ENCODE results near the gene ZNF227. TPM values are rescaled to one million over a fixed set of nuclear protein-coding genes. Genes with fewer than 3 reads are reported as not detected.
"Not testable (repeated sequence)": the region's sequence is repeated elsewhere in the genome, so short reads cannot be mapped to it uniquely, and the experiment has no call there.

ZNF227 gene
- total RNA-seq, 1 experiment from 2014 or later, result 24.9 TPM

GRCh38 chr19:44236384-44236783 is 24.1 kb downstream of the ZNF227 start:
- no peak for DNase-seq (ENCODE audit: low read depth)

DNA sequence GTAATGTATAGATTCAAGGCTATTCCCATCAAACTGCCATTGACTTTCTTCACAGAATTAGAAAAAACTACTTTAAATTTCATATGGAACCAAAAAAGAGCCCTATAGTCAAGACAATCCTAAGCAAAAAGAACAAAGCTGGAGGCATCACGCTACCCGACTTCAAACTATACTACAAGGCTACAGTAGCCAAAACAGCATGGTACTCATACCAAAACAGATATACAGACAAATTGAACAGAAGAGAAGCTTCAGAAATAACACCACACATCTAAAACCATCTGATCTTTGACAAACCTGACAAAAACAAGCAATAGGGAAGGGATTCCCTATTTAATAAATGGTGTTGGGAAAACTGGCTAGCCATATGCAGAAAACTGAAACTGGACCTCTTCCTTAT is 40.0 kb downstream of the ZNF227 start:
- not testable (repeated sequence) for DNase-seq (ENCODE audit: low read depth)

DNA sequence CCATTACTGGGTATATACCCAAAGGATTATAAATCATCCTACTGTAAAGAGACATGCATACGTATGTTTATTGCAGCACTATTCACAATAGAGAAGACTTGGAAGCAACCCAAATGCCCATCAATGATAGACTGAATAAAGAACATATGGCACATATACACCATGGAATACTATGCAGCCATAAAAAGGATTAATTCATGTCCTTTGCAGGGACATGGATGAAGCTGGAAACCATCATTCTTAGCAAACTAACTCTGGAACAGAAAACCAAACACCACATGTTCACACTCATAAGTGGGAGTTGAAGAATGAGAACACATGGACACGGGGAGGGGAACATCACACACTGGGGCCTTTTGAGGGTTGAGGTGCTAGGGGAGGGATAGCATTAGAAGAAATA is 41.1 kb downstream of the ZNF227 start:
- DNase-seq (ENCODE audit: low read depth), result not testable (repeated sequence)

DNA sequence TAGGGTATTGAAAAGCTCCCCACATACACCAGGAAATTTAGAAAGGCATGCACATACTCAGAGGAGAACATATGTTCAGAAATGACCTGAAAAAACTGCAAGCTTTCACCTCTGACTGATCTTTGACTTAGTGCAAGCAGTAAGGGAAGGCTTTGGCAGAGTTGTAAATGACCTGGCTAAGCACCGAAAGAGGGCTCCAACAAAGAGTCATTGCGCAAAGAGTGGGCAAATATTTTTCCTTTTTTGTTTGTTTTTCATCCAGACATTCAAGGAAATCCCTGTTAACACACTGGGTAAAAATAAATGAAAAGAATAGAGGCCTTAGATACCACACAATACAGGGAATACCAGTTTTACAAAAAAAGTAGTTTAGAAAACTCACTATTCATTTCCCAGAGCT is 42.2 kb downstream of the ZNF227 start:
- no peak for DNase-seq (ENCODE audit: low read depth)

- no peak for DNase-seq (ENCODE audit: low read depth)
Observed at GRCh38 chr19:44255705-44256411, 43.5 kb downstream of the ZNF227 start.

GRCh38 chr19:44258136-44258535 is 45.8 kb downstream of the ZNF227 start:
- no peak for DNase-seq (ENCODE audit: low read depth)

- no peak for DNase-seq (ENCODE audit: low read depth)
Observed at GRCh38 chr19:44258835-44259413, 46.6 kb downstream of the ZNF227 start.

DNA sequence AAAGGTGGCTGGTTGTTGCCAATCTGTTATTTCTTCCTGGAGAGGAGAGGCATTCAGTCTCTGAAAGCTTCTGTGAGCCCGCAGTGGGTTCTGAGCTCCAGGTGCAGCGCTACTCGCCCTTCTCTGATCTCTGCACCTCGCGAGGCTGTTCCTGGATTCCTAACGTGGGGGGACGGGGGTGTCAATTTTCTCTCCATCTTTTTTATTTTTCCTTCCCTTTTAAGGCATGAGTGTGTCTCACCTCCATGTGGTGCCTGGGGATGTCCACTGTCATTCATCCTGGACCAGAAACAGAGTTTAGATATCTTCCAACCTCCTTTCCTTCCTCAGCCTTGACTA is 48.0 kb downstream of the ZNF227 start:
- no peak for DNase-seq (ENCODE audit: low read depth)

DNA sequence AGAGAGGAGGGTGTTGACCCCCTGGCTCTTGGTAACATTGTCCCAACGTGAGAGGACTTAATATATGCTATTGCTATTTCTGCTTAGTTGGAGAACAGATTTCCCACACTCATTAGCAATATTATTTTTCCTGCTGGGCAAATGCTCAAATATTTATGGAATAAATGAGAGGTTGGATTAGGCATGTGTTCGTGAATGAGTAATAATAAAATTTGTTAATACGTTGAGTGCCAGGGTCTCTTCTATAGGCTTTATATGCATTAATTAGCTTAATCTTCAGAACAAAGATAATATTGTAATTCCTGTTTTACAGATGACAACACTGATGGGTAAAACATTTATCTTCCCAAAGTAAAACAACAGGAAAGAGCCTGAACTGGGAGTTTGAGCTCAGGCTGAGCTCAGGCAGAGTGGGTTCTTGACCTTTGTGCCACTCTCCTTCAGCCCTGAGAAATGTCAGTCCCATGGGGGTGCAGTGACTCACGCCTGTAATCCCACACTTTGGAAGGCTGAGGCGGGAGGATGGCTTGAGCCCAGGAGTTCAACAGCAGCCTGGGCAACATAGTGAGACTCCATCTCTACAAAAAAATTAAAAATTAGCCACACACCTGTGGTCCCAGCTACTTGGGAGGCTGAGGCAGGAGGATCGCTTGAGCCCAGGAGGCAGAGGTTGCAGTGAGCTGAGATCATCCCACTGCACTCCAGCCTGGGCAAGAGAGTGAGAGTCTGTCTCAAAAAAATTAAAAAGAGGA is 48.5 kb downstream of the ZNF227 start:
- no peak for DNase-seq (ENCODE audit: low read depth)

DNA sequence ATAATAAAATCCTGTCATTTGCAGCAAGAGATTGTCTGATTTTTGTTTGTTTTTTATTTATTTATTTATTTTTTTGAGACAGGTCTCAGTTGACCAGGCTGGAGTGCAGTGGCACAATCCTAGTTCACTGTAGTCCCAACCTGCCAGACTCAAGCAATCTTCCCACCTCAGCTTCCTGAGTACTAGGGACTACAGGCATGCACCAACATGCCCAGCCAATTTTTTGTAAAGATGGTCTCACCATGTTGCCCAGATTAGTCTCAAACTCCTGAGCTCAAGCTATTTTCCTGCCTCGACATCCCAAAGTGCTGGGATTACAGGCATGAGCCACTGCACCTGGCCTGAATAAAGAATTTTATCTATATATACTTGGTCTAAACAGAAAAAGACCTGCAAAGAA is 65.0 kb downstream of the ZNF227 start:
- no peak for DNase-seq (ENCODE audit: low read depth)

DNA sequence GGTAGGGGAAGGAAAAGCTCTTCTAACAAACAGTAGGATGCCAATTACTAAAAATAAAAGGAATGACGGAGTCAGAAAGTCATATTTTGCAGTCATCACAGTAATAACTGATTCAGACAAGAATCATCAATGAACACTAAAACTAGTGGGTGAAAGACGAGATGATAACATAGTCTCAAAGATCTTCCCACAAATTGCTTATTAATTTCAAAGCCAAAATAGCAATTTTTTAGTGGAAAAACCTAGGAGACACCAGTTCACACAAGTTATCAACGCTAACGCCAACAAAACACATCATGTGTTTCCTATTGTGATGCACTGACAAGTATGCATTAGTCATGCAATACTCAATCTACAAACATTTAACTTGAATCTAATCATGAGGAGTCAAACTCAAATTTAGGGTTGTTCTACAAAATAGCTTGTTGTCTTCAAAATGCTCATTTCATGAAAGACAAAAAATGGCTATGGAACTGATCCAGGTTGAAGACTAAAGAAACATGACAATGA is 65.9 kb downstream of the ZNF227 start:
- no peak for DNase-seq (ENCODE audit: low read depth)

DNA sequence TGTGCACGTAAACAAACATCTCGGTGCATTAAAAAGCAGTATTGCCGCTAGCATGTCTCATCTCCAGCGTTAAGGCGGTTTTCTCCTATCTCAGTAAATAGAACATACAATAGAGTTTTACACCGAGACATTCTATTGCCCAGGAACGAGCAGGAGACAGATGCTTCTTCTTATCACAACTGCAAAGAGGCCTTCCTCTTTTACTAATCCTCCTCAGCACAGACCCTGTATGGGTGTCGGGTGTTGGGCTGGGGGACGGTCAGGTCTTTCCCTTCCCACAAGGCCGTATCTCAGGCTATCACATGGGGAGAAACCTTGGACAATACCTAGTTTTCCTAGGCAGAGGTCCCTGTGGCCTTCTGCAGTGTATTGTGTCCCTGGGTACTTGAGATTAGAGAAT is 68.6 kb downstream of the ZNF227 start:
- DNase-seq (ENCODE audit: low read depth), result no peak

DNA sequence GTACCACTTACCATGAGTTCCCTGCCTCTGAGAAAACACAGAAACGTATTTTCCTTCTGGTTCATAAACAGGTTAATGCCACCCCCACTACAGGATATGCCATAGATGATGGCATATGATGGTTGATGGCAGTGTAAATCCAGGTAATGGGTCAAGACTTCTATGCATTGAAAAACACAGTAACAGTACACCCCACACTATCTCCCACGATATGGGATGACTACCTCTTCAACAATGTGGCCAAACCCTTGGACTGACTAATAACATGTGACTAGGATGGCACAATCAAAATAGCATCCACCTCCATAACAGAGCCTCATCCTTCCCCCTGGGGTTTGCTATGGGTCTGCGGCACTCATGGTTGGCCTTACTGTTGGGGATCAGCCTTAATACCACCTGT is 70.5 kb downstream of the ZNF227 start:
- DNase-seq (ENCODE audit: low read depth), result peak; percentile 52

GRCh38 chr19:44284968-44285367 is 72.6 kb downstream of the ZNF227 start:
- DNase-seq (ENCODE audit: low read depth), result no peak

Other genes starting within 250 kb of the ZNF227 start
- gene ZNF155, start 228.3 kb upstream of the ZNF227 start, total RNA-seq (2014; rRNA removed; shearing (Covaris generic)), result 4.4 and 5.3 TPM in 2 replicates
- 2.6 and 5.3 TPM in 2 replicates for gene ZNF230, start 209.6 kb upstream of the ZNF227 start, total RNA-seq (2014; rRNA removed; shearing (Covaris generic))
- gene ZNF222, start 187.2 kb upstream of the ZNF227 start, total RNA-seq (2014; rRNA removed; shearing (Covaris generic)), result 3.7 and 5.6 TPM in 2 replicates
- gene ZNF223, start 160.5 kb upstream of the ZNF227 start, total RNA-seq (2014; rRNA removed; shearing (Covaris generic)), result 4.2 and 6.1 TPM in 2 replicates
- gene ZNF284, start 140.4 kb upstream of the ZNF227 start, total RNA-seq (2014; rRNA removed; shearing (Covaris generic)), result 4.1 and 5.0 TPM in 2 replicates
- gene ZNF224, start 118.2 kb upstream of the ZNF227 start, total RNA-seq (2014; rRNA removed; shearing (Covaris generic)), result 8.3 and 13.5 TPM in 2 replicates
- 2.9 and 3.4 TPM in 2 replicates for gene ZNF225, start 99.1 kb upstream of the ZNF227 start, total RNA-seq (2014; rRNA removed; shearing (Covaris generic))
- 6.7 and 8.1 TPM in 2 replicates for gene ZNF234, start 71.0 kb upstream of the ZNF227 start, total RNA-seq (2014; rRNA removed; shearing (Covaris generic))
- 16.7 and 21.8 TPM in 2 replicates for gene ZNF226, start 47.4 kb upstream of the ZNF227 start, total RNA-seq (2014; rRNA removed; shearing (Covaris generic))
- gene ZNF233, start 47.4 kb downstream of the ZNF227 start, total RNA-seq (2014; rRNA removed; shearing (Covaris generic)), result 1.3 and 1.9 TPM in 2 replicates
- 1.9 and 3.1 TPM in 2 replicates for gene ZNF235, start 92.5 kb downstream of the ZNF227 start, total RNA-seq (2014; rRNA removed; shearing (Covaris generic))
- 4.0 TPM in 2 replicates for gene ZNF112, start 144.1 kb downstream of the ZNF227 start, total RNA-seq (2014; rRNA removed; shearing (Covaris generic))
- gene ZNF285, start 189.1 kb downstream of the ZNF227 start, total RNA-seq (2014; rRNA removed; shearing (Covaris generic)), result 1.0 and 2.4 TPM in 2 replicates
- 5.8 and 7.3 TPM in 2 replicates for gene ZNF229, start 235.9 kb downstream of the ZNF227 start, total RNA-seq (2014; rRNA removed; shearing (Covaris generic))

Data from HT1080 (cell line).